Adrenal gland (tissue), 12 donors: ENCODE results near the gene CCNQ. TPM values are rescaled to one million over a fixed set of nuclear protein-coding genes. Genes with fewer than 3 reads are reported as not detected.

Experiments
- DNase-seq, 7 donors: peaks; one replicate each; pipeline ENCODE4 v3.0.0-alpha.2; 2019 to 2020
- H3K27ac ChIP-seq, 5 donors: fragments of 200-600 bp; sonication (generic) in 4 of 5; 1 replicate in 3 of 5; 2 replicates in 2 of 5; pipeline versions ENCODE4 v1.5.1 to v1.8.0; 2016 to 2020; ENCODE audit warnings: mild to moderate bottlenecking in 1 of 5
- H3K27me3 ChIP-seq: fragments of 200-600 bp; 2 replicates; pipeline ENCODE4 v1.8.0; 2021
- H3K36me3 ChIP-seq, 2 donors: fragments of 200-600 bp; replicated peaks in 1 of 2; 1 replicate in 1 of 2; 2 replicates in 1 of 2; pipeline versions ENCODE4 v1.5.1 to v1.8.0; 2018 to 2022
- H3K4me1 ChIP-seq, 2 donors: fragments of 200-600 bp; replicated peaks in 1 of 2; 1 replicate in 1 of 2; 2 replicates in 1 of 2; pipeline versions ENCODE4 v1.5.1 to v1.8.0; 2018 to 2021
- H3K4me3 ChIP-seq, 4 donors: fragments of 200-600 bp; sonication (generic) in 3 of 4; one replicate each; pipeline ENCODE4 v1.5.1; 2016 to 2018
- H3K9me3 ChIP-seq, 3 donors: fragments of 200-600 bp; sonication (generic) in 1 of 3; replicated peaks in 1 of 3; 1 replicate in 2 of 3; 2 replicates in 1 of 3; pipeline versions ENCODE4 v1.5.1 to v1.8.0; 2016 to 2021
- POLR2A ChIP-seq, 2 donors: fragments of 450-650 bp; IDR thresholded peaks; one replicate each; pipeline ENCODE4 v1.6.1; 2017; ENCODE audit warnings: antibody characterized with exemption in 2 of 2, mild to moderate bottlenecking in 2 of 2, moderate library complexity in 1 of 2
- WGBS, 4 donors: extraction: QIAGEN DNeasy Blood & Tissue Kit in 2 of 4; methylation state at CpG; one replicate each; pipeline versions ENCODE4 v1.1.5 to v1.1.7; 2013 to 2017; 5-methylcytosine and 5-hydroxymethylcytosine counted together
- intact Hi-C, 2 donors: fragments of 100-400 bp; cut with DNase I; formaldehyde crosslinking; loops; one replicate each; pipeline versions ENCODE4 v1.14.1 to v1.15.0; 2022 to 2023
- polyA plus RNA-seq, 3 donors: library from polyadenylated mRNA; stranded (reverse); fragments of 200-250 nt in 2 of 3; fragments of 350-450 nt in 1 of 3; fragmentation: Illumina TruSeq in 1 of 3; extraction: RNeasy Lipid Tissue Mini Kit (QIAGEN cat#74804) in 1 of 3; gene quantifications; one replicate each; pipeline ENCODE4 v1.2.3, GENCODE V29; 2013 to 2014
- total RNA-seq, 9 donors: library from RNA; depleted of rRNA in 4 of 9; stranded (reverse); fragments of >200 nt in 4 of 9; fragments of 120-200 nt in 1 of 9; fragmentation: NEBNext Ultra II Directional in 1 of 9; extraction: Animal tissue kit (Norgen Biotek cat#: 25700) in 1 of 9; gene quantifications; one replicate each; pipeline versions ENCODE4 v1.1.0 to v1.2.4, GENCODE V29; 2013 to 2023
- TF ChIP-seq, protein P1 (sequence below), 6 experiments: fragments of 450-650 bp in 4 of 6; fragments of 200-600 bp in 2 of 6; sonication (generic) in 1 of 6; IDR thresholded peaks; 1 replicate in 5 of 6; 2 replicates in 1 of 6; pipeline versions ENCODE4 v1.5.1 to v1.8.0; 2016 to 2021; ENCODE audit warnings: antibody characterized with exemption in 6 of 6, mild to moderate bottlenecking in 2 of 6, moderate library complexity in 1 of 6
- donor health status: healthy with polysubstance abuse.
- donor health status: Bipolar disorder and iron deficiency.
- donor health status: DM: yes; HTN: yes; CAD: no.
- donor health status: DM: no; HTN: no; CAD: no.
- donor health status: DM: no; HTN: no; CAD: no.
- donor health status: DM: yes; HTN: yes; CAD: no.

CCNQ gene
- total and polyA plus RNA-seq, 12 donors, result 13.2 to 48.5 (median 24.2) TPM

DNA sequence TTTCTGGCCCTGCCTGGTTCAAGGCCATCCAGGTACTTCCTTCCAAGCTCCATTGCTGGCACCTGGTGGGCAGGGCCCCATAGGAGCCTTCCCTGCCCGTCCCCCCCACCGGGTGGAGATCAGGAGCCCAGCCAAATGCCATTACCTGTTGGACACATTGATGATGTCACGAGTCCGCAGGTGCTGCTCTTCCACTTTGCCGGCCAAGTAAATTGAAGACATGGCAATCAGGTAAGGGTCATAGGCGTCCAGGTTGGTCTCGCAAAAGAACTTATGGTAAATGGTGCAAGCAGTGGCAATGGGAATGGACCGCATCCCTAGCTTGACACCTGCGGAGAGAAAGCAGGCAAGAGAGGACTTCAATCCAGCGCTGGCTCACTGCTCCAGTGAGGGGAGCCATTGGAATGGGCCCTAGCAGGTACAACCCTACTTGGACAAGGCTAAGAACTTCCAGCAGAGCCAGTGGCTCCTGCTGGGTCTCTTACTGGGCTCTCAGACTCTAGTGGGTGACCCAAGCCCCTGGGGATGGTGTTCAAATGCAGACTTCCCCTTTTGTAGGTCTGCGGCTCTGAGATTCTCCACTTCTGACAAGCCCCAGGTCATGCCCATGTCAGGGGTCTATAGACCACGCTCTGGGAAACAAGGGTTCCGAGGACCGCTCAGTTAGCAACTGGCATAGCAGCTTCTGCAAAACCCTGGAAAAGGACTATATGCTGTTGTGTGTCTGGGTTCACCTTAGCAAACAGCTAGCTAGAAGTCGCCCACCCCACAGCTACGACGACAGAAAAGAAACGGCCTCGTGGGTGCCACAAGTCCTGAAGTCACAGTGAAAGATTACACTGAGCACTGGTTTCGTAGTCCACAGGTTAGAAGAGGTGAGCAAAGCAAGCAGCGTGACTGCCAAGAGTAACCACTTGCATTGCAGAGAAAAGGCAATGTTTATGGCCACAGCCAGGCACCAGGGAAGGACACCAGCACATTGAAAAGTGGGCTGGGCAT is 2.8 kb downstream of the CCNQ start:
- no peaks in the 10 kb centered on the region for H3K9me3 ChIP-seq
- TF ChIP-seq, protein P1, sequence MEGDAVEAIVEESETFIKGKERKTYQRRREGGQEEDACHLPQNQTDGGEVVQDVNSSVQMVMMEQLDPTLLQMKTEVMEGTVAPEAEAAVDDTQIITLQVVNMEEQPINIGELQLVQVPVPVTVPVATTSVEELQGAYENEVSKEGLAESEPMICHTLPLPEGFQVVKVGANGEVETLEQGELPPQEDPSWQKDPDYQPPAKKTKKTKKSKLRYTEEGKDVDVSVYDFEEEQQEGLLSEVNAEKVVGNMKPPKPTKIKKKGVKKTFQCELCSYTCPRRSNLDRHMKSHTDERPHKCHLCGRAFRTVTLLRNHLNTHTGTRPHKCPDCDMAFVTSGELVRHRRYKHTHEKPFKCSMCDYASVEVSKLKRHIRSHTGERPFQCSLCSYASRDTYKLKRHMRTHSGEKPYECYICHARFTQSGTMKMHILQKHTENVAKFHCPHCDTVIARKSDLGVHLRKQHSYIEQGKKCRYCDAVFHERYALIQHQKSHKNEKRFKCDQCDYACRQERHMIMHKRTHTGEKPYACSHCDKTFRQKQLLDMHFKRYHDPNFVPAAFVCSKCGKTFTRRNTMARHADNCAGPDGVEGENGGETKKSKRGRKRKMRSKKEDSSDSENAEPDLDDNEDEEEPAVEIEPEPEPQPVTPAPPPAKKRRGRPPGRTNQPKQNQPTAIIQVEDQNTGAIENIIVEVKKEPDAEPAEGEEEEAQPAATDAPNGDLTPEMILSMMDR (IDR thresholded peaks at IDR 0.05), result no peak
- no peak for TF ChIP-seq POLR2A (IDR thresholded peaks at IDR 0.05)
- DNase-seq, result no peak
- WGBS, 4 donors, result 87 to 98% (median 92%) methylated on average over 8 to 21 of the region's 21 CpGs
- no peak overlapping the region for H3K4me3 ChIP-seq
- H3K27me3 ChIP-seq, result no peaks in the 10 kb centered on the region
- H3K27ac ChIP-seq, result no peak overlapping the region
- intact Hi-C loops, result no loop called here
- no peaks in the 10 kb centered on the region for H3K4me1 ChIP-seq
- peaks cover 0 to 22% of the 10 kb centered on the region in 2 donors for H3K36me3 ChIP-seq

DNA sequence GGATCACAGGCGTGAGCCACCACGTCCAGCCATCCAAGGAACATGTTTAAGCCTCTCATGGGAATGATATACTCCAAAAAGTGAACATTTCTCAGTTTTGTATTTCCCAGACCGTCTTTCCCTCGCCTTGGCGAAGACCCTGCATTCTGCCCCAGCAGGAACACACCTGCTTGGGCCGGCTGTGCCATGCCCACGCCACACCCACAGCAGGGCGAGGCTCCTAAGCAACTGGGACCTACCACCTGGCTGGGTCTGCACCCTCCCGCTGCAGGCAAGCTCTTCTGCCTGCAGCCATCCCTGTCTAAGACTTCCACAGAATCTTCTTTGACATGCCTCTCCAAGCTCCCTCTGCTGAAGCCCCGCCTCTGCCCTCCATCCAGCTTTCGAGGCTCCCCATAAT is 3.6 kb downstream of the CCNQ start:
- Histone ChIP-seq H3K4me1 (no peaks in the 10 kb centered on the region), H3K36me3 (peaks cover 0 to 22% of the 10 kb centered on the region in 2 donors), H3K4me3 (no peak overlapping the region), H3K27me3 (no peaks in the 10 kb centered on the region), H3K27ac (no peak overlapping the region), H3K9me3 (no peaks in the 10 kb centered on the region)
- no peak for DNase-seq
- TF ChIP-seq, protein P1 (IDR thresholded peaks at IDR 0.05), result no peak
- intact Hi-C loops, result no loop called here
- WGBS, 4 donors, result 89 to 99% (median 94%) methylated on average over 10 to 11 of the region's 11 CpGs

- no peak for DNase-seq
These were observed 5.0 kb downstream of the CCNQ start for GRCh38 chrX:153593811-153594500.

More at GRCh38 chrX:153593811-153594500, 5.0 kb downstream of the CCNQ start:
- H3K36me3 ChIP-seq, result peaks cover 0 to 22% of the 10 kb centered on the region in 2 donors
- 81 to 94% (median 88%) methylated on average over 13 to 22 of the region's 22 CpGs for WGBS, 4 donors
- TF ChIP-seq, protein P1 (IDR thresholded peaks at IDR 0.05), result no peak
- no peak for TF ChIP-seq POLR2A (IDR thresholded peaks at IDR 0.05)
- H3K4me1 ChIP-seq, result no peaks in the 10 kb centered on the region
- no peak overlapping the region for H3K4me3 ChIP-seq
- H3K27me3 ChIP-seq, result no peaks in the 10 kb centered on the region
- no peak overlapping the region for H3K27ac ChIP-seq
- H3K9me3 ChIP-seq, result no peaks in the 10 kb centered on the region
- intact Hi-C loops, result no loop called here
